GM18520 (cell line): ENCODE data around the gene ATAT1.
A peak's percentile ranks its signal among the peaks of the same experiment; 100 is the strongest.
"Not testable (repeated sequence)": the region's sequence is repeated elsewhere in the genome, so short reads cannot be mapped to it uniquely, and the experiment has no call there.

Source experiments
- ATAC-seq: cut with Tn5 transposase; IDR thresholded peaks from one replicate; pipeline ENCODE4 v1.9.1; 2021; ENCODE audit not compliant: unreplicated experiment

ATAT1 gene

GRCh38 chr6:30647242-30648116 lies 20.8 kb downstream of the ATAT1 start:
- ATAC-seq, result peak; percentile 49

GRCh38 chr6:30651143-30651542 lies 24.5 kb downstream of the ATAT1 start:
- no peak for ATAC-seq

GRCh38 chr6:30654798-30655742 lies 28.4 kb downstream of the ATAT1 start:
- ATAC-seq, result no peak

GRCh38 chr6:30655743-30656094 lies 29.0 kb downstream of the ATAT1 start:
- no peak for ATAC-seq

- ATAC-seq, result no peak
Observed at GRCh38 chr6:30656513-30656912, 29.8 kb downstream of the ATAT1 start.

GRCh38 chr6:30657454-30657853 lies 30.8 kb downstream of the ATAT1 start:
- no peak for ATAC-seq

- ATAC-seq, result not testable (repeated sequence)
Observed at GRCh38 chr6:30657922-30658321, 31.2 kb downstream of the ATAT1 start.

- no peak for ATAC-seq
Observed at GRCh38 chr6:30664994-30665767, 38.5 kb downstream of the ATAT1 start.

- ATAC-seq, result not testable (repeated sequence)
Observed at GRCh38 chr6:30666300-30666699, 39.6 kb downstream of the ATAT1 start.

GRCh38 chr6:30670760-30671527 lies 44.3 kb downstream of the ATAT1 start:
- no peak for ATAC-seq

- peak; percentile 69 for ATAC-seq
Observed at GRCh38 chr6:30672445-30673253, 46.0 kb downstream of the ATAT1 start, which contains the start of gene DHX16. TSS of gene DHX16 (minus strand) at chr6:30673006. CDS start at chr6:30672841, 165 bp downstream.

- ATAC-seq, result no peak
Observed at GRCh38 chr6:30676660-30677285, 50.1 kb downstream of the ATAT1 start.

- peak; percentile 54 for ATAC-seq
Observed at GRCh38 chr6:30678964-30679726, 52.5 kb downstream of the ATAT1 start.

- no peak for ATAC-seq
Observed at GRCh38 chr6:30679765-30680535, 53.3 kb downstream of the ATAT1 start.

GRCh38 chr6:30681766-30682142 lies 55.1 kb downstream of the ATAT1 start:
- ATAC-seq, result no peak

GRCh38 chr6:30682143-30683117 lies 55.8 kb downstream of the ATAT1 start:
- peak; percentile 22 for ATAC-seq
